ENCODE data around the gene RFX4. TPM values are rescaled to one million over a fixed set of nuclear protein-coding genes. Genes with fewer than 3 reads are reported as not detected.

Gene RFX4
- total and polyA plus RNA-seq, 2 of the 8 experiments (the other 6 are each of a cell fraction or from before 2014, with no cell fraction given): 0.06 TPM; not detected in 1

DNA sequence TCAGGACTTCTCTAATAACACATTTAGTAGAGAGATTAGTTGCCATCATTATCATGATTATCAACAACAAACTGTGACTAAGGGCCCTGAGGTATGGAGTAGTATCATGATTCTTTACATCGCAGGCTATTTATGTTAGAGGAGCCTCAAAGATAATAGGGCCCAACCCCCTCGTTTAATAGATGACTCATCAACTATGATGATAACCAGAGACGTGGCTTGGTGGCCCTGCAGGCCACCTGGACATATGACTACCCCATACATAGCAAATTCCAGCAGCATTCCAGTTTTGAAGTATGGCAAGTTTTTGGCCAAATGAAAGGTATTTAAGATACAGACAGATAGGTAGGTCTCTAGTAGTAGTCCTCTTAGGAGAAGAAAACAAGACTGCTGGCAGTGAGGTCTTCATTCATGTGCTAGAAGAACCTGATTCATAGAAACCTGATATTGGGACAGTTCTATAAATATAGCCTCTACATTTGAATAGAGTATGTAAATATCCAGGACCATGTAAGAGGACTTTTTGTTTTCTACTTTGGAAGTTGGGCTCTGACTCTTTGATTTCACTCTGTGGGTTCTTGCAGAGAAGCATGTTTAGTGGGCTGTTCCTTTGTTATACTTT, 197.3 kb downstream of the RFX4 start (continued):
- TF ChIP-seq, protein P1, sequence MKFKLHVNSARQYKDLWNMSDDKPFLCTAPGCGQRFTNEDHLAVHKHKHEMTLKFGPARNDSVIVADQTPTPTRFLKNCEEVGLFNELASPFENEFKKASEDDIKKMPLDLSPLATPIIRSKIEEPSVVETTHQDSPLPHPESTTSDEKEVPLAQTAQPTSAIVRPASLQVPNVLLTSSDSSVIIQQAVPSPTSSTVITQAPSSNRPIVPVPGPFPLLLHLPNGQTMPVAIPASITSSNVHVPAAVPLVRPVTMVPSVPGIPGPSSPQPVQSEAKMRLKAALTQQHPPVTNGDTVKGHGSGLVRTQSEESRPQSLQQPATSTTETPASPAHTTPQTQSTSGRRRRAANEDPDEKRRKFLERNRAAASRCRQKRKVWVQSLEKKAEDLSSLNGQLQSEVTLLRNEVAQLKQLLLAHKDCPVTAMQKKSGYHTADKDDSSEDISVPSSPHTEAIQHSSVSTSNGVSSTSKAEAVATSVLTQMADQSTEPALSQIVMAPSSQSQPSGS (IDR thresholded peaks at IDR 0.05; ENCODE audit: low read length): no peak
- no peak for TF ChIP-seq CHD1 (IDR thresholded peaks at IDR 0.05; ENCODE audit: low read depth, low read length)
- TF ChIP-seq CBX5 (IDR thresholded peaks at IDR 0.05; ENCODE audit: low read depth, low read length): no peak
- TF ChIP-seq POU5F1 (IDR thresholded peaks at IDR 0.05; ENCODE audit: low read depth, low read length): no peak
- TF ChIP-seq SP4 (IDR thresholded peaks at IDR 0.05; ENCODE audit: low read length): no peak
- TF ChIP-seq, protein P2, sequence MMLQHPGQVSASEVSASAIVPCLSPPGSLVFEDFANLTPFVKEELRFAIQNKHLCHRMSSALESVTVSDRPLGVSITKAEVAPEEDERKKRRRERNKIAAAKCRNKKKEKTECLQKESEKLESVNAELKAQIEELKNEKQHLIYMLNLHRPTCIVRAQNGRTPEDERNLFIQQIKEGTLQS (IDR thresholded peaks at IDR 0.05; ENCODE audit: insufficient read depth, low read depth, low read length): no peak
